PC-9 (cell line): ENCODE data around the gene TGFBR3.

ENCODE experiments used
- CTCF ChIP-seq: fragments of 200-600 bp; sonication (generic); conservative IDR thresholded peaks from 2 replicates; pipeline ENCODE4 v1.6.1; 2017; ENCODE audit warnings: mixed run types, antibody characterized with exemption, mild to moderate bottlenecking, moderate library complexity
- EZH2 ChIP-seq: fragments of 200-600 bp; sonication (generic); IDR thresholded peaks from 2 replicates; pipeline ENCODE4 v1.8.0; 2017; ENCODE audit warnings: antibody characterized with exemption, low read depth

DNA sequence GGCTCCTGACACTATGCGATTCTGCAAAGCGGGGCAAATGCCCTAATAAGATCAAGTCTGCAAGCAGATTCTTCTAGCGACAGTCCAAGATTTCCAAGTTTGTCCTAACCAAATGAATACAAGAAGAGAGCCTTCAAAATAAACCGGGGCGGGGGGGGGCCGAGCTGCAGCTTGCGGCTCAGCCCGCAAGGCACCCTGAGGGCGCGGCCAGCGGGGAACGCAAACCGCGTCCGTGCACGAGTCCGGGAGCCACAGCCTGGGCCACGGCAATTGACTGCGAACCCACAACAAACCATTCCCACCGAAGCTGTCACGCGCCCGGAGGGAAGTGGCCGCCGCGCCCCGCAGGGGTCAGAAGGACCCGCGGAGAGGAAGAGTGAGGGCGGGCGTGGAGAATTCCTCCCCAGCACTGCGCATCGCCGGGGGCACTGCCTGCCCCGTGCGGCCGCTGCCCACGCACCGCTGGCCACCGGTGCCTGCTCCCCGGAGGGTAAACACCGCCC is 687 bp downstream of the TGFBR3 start:
- no peak for TF ChIP-seq CTCF
- no peak for TF ChIP-seq EZH2
